ENCODE data around the gene PRKAR1B.

PRKAR1B gene

GRCh38 chr7:756928-757560, 30.0 kb upstream of the PRKAR1B start:
- H3K4me3 ChIP-seq (ENCODE audit: low read length, poor library complexity, severe bottlenecking), result no peak overlapping the region
- no peaks in the 10 kb centered on the region for H3F3A ChIP-seq (ENCODE audit: low read depth)
- TF ChIP-seq, protein P1, sequence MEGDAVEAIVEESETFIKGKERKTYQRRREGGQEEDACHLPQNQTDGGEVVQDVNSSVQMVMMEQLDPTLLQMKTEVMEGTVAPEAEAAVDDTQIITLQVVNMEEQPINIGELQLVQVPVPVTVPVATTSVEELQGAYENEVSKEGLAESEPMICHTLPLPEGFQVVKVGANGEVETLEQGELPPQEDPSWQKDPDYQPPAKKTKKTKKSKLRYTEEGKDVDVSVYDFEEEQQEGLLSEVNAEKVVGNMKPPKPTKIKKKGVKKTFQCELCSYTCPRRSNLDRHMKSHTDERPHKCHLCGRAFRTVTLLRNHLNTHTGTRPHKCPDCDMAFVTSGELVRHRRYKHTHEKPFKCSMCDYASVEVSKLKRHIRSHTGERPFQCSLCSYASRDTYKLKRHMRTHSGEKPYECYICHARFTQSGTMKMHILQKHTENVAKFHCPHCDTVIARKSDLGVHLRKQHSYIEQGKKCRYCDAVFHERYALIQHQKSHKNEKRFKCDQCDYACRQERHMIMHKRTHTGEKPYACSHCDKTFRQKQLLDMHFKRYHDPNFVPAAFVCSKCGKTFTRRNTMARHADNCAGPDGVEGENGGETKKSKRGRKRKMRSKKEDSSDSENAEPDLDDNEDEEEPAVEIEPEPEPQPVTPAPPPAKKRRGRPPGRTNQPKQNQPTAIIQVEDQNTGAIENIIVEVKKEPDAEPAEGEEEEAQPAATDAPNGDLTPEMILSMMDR (conservative IDR thresholded peaks at IDR 0.05; ENCODE audit: low read length), result no peak
- TF ChIP-seq EZH2phosphoT487 (IDR thresholded peaks at IDR 0.05; ENCODE audit: borderline replicate concordance), result no peak
- no peaks in the 10 kb centered on the region for H3K79me2 ChIP-seq (ENCODE audit: insufficient read depth, low read length)
- H3K27me3 ChIP-seq (ENCODE audit: insufficient read depth, low read length, poor library complexity, severe bottlenecking), result no peaks in the 10 kb centered on the region
- H2AFZ ChIP-seq (ENCODE audit: low read length), result no peak overlapping the region
- H3K9me3 ChIP-seq (ENCODE audit: insufficient read depth, low read depth, low read length), result no peaks in the 10 kb centered on the region
- peaks cover 55% of the 10 kb centered on the region; the same call in 1 of the 2 replicates for H3K36me3 ChIP-seq (ENCODE audit: insufficient read depth, low read length)
- H3K4me2 ChIP-seq (ENCODE audit: low read depth, low read length, poor library complexity, severe bottlenecking), result no peak overlapping the region
- H4K20me1 ChIP-seq (ENCODE audit: insufficient read depth, low read length, poor library complexity, severe bottlenecking), result no peaks in the 10 kb centered on the region
- no peaks in the 10 kb centered on the region for H3K4me1 ChIP-seq (ENCODE audit: insufficient read depth, low read length, poor library complexity, severe bottlenecking)
- H3K9ac ChIP-seq (ENCODE audit: low read depth, low read length, poor library complexity, severe bottlenecking), result no peak overlapping the region
- H3K9me2 ChIP-seq (replicated peaks; ENCODE audit: low read depth, low read length), result no peaks in the 10 kb centered on the region

DNA sequence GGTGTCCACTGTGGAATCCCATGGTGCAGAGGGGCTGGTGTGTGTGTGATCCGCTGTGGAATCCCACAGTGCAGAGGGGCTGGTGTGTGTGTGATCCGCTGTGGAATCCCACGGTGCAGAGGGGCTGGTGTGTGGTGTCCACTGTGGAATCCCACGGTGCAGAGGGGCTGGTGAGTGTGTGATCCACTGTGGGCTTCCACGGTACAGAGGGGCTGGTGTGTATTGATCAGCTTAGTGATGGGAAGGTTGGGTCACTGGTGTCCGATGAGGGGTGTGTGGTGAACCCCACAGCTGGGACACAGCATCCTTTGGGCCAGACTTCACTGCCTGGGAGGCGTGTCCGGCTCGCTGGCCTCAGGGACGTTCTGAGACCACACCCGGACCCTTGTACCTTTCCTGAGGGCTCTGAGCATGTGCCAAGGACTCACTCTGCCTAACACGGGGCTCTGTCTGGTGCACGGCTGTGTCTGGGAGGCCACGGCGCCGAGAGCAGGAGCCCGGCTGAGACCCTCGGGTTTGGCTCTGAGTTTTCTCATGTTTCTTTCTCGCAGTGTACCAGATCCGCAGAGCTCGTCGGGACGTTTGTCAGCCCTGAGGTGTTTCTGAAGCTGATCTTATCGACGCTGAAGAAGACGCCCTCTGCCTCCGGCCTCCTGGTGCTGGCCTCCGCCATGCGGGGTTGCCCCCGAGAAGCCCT, 29.3 kb upstream of the PRKAR1B start:
- H3K4me3 ChIP-seq (ENCODE audit: low read length, poor library complexity, severe bottlenecking), result no peak overlapping the region
- H3K79me2 ChIP-seq (ENCODE audit: insufficient read depth, low read length), result no peaks in the 10 kb centered on the region
- H3K27me3 ChIP-seq (ENCODE audit: insufficient read depth, low read length, poor library complexity, severe bottlenecking), result no peaks in the 10 kb centered on the region
- no peaks in the 10 kb centered on the region for H3K9me2 ChIP-seq (replicated peaks; ENCODE audit: low read depth, low read length)
- H3K4me1 ChIP-seq (ENCODE audit: insufficient read depth, low read length, poor library complexity, severe bottlenecking), result no peaks in the 10 kb centered on the region
- H3K9me3 ChIP-seq (ENCODE audit: insufficient read depth, low read depth, low read length), result no peaks in the 10 kb centered on the region
- no peak overlapping the region for H3K9ac ChIP-seq (ENCODE audit: low read depth, low read length, poor library complexity, severe bottlenecking)
- H3K36me3 ChIP-seq (ENCODE audit: insufficient read depth, low read length), result peaks cover 60% of the 10 kb centered on the region; the same call in 1 of the 2 replicates
- TF ChIP-seq, protein P1 (conservative IDR thresholded peaks at IDR 0.05; ENCODE audit: low read length), result no peak
- TF ChIP-seq EZH2phosphoT487 (IDR thresholded peaks at IDR 0.05; ENCODE audit: borderline replicate concordance), result no peak
- no peak overlapping the region for H2AFZ ChIP-seq (ENCODE audit: low read length)
- H4K20me1 ChIP-seq (ENCODE audit: insufficient read depth, low read length, poor library complexity, severe bottlenecking), result no peaks in the 10 kb centered on the region
- H3F3A ChIP-seq (ENCODE audit: low read depth), result no peaks in the 10 kb centered on the region
- H3K4me2 ChIP-seq (ENCODE audit: low read depth, low read length, poor library complexity, severe bottlenecking), result no peak overlapping the region

- Histone ChIP-seq H3K27me3 (ENCODE audit: insufficient read depth, low read length, poor library complexity, severe bottlenecking) (no peaks in the 10 kb centered on the region), H3K36me3 (ENCODE audit: insufficient read depth, low read length) (peaks cover 55% of the 10 kb centered on the region; the same call in 1 of the 2 replicates), H3K4me2 (ENCODE audit: low read depth, low read length, poor library complexity, severe bottlenecking) (no peak overlapping the region), H3K9ac (ENCODE audit: low read depth, low read length, poor library complexity, severe bottlenecking) (no peak overlapping the region), H3K4me1 (ENCODE audit: insufficient read depth, low read length, poor library complexity, severe bottlenecking) (no peaks in the 10 kb centered on the region), H3K9me2 (replicated peaks; ENCODE audit: low read depth, low read length) (no peaks in the 10 kb centered on the region), H3F3A (ENCODE audit: low read depth) (no peaks in the 10 kb centered on the region), H3K79me2 (ENCODE audit: insufficient read depth, low read length) (no peaks in the 10 kb centered on the region), H3K4me3 (ENCODE audit: low read length, poor library complexity, severe bottlenecking) (no peak overlapping the region), H3K9me3 (ENCODE audit: insufficient read depth, low read depth, low read length) (no peaks in the 10 kb centered on the region), H2AFZ (ENCODE audit: low read length) (no peak overlapping the region), H4K20me1 (ENCODE audit: insufficient read depth, low read length, poor library complexity, severe bottlenecking) (no peaks in the 10 kb centered on the region)
- no peak for TF ChIP-seq EZH2phosphoT487 (IDR thresholded peaks at IDR 0.05; ENCODE audit: borderline replicate concordance)
- TF ChIP-seq, protein P1 (conservative IDR thresholded peaks at IDR 0.05; ENCODE audit: low read length), result no peak
These were observed 28.3 kb upstream of the PRKAR1B start for GRCh38 chr7:755413-755805.

Data from Loucy (cell line).